GM12878 (cell line): ENCODE results near the gene CPEB1.

Experiments used
- ATF3 ChIP-seq: IDR thresholded peaks from 2 replicates; pipeline ENCODE4 v1.6.1; 2011; ENCODE audit warnings: low read depth, mild to moderate bottlenecking, low read length, moderate library complexity, borderline replicate concordance; ENCODE audit errors: extremely low read depth
- KAT2A ChIP-seq: conservative IDR thresholded peaks from 2 replicates; pipeline ENCODE4 v1.6.1; 2011; ENCODE audit warnings: low read depth, low read length; ENCODE audit not compliant: control insufficient read depth
- RELA ChIP-seq: fragments of 450-650 bp; IDR thresholded peaks from 2 replicates; pipeline ENCODE4 v1.8.0; 2014; ENCODE audit warnings: borderline replicate concordance; ENCODE audit not compliant: partially characterized antibody

GRCh38 chr15:82540984-82541431 is 106.2 kb downstream of the CPEB1 start:
- TF ChIP-seq KAT2A (no peak), ATF3 (no peak), RELA (no peak)
